ENCODE measurements around the gene PYGB.

GRCh38 chr20:25318471-25319240 lies 70.8 kb downstream of the PYGB start:
- TF ChIP-seq TAF1 (IDR thresholded peaks at IDR 0.05; ENCODE audit: low read depth), result no peak
- no peak for TF ChIP-seq RAD21 (IDR thresholded peaks at IDR 0.05; ENCODE audit: low read depth)
- no peak for TF ChIP-seq MAX (IDR thresholded peaks at IDR 0.05)
- TF ChIP-seq NFIC (IDR thresholded peaks at IDR 0.05), result no peak
- TF ChIP-seq YY1 (IDR thresholded peaks at IDR 0.05; ENCODE audit: low read depth), result no peak
- no peak for TF ChIP-seq EGR1 (IDR thresholded peaks at IDR 0.05)
- no peak for TF ChIP-seq FOXM1 (IDR thresholded peaks at IDR 0.05; ENCODE audit: borderline replicate concordance, low read depth)
- no peak for TF ChIP-seq REST (IDR thresholded peaks at IDR 0.05; ENCODE audit: low read depth)

All from Ishikawa (cell line).